IPS DF 6.9 (cell line): ENCODE measurements around the gene DNAAF5.
A peak's percentile ranks its signal among the peaks of the same experiment; 100 is the strongest.

Experiments used
- DNase-seq: peaks from one replicate; pipeline ENCODE4 v3.0.0-alpha.2; 2013; ENCODE audit warnings: low read depth, low spot score
- H3K27ac ChIP-seq: one replicate; pipeline ENCODE4 v1.5.1; 2013; ENCODE audit warnings: low read length, control low read depth
- H3K27me3 ChIP-seq: 2 replicates; pipeline ENCODE4 v1.6.1; 2013; ENCODE audit warnings: mild to moderate bottlenecking, low read length; ENCODE audit not compliant: control insufficient read depth, insufficient read depth
- H3K36me3 ChIP-seq: 2 replicates; pipeline ENCODE4 v1.6.1; 2013; ENCODE audit warnings: low read length; ENCODE audit not compliant: control insufficient read depth, insufficient read depth
- H3K4me1 ChIP-seq: 2 replicates; pipeline ENCODE4 v1.6.1; 2013; ENCODE audit warnings: low read length; ENCODE audit not compliant: control insufficient read depth, insufficient read depth
- H3K4me3 ChIP-seq: 2 replicates; pipeline ENCODE4 v1.5.1; 2013; ENCODE audit warnings: mild to moderate bottlenecking, low read length
- H3K9me3 ChIP-seq: 2 replicates; pipeline ENCODE4 v1.6.1; 2013; ENCODE audit warnings: low read length, inconsistent platforms; ENCODE audit not compliant: control insufficient read depth, insufficient read depth
- WGBS: extraction: QIAGEN DNeasy Blood & Tissue Kit; methylation state at CpG from one replicate; pipeline ENCODE4 v1.1.7; 2013; ENCODE audit warnings: mixed read lengths, missing lambda C conversion rate; ENCODE audit not compliant: insufficient read length, insufficient coverage; 5-methylcytosine and 5-hydroxymethylcytosine counted together

Gene DNAAF5

GRCh38 chr7:716636-717035 lies 9.9 kb upstream of the DNAAF5 start:
- WGBS: no CpG with 5 or more reads among the region's 11 CpGs
- H3K36me3 ChIP-seq: no peaks in the 10 kb centered on the region
- no peak for DNase-seq

GRCh38 chr7:721619-722248 lies 4.8 kb upstream of the DNAAF5 start:
- DNase-seq: no peak
- no CpG with 5 or more reads among the region's 5 CpGs for WGBS
- Histone ChIP-seq H3K4me3 (no peak overlapping the region), H3K9me3 (no peaks in the 10 kb centered on the region), H3K4me1 (no peaks in the 10 kb centered on the region), H3K36me3 (peaks cover 6% of the 10 kb centered on the region), H3K27me3 (no peaks in the 10 kb centered on the region), H3K27ac (no peak overlapping the region)

More at GRCh38 chr7:716636-717035, 9.9 kb upstream of the DNAAF5 start:
- Histone ChIP-seq H3K9me3 (no peaks in the 10 kb centered on the region), H3K27ac (no peak overlapping the region), H3K4me1 (peaks cover 3% of the 10 kb centered on the region; the same call in 1 of the 2 replicates), H3K27me3 (no peaks in the 10 kb centered on the region), H3K4me3 (no peak overlapping the region)

GRCh38 chr7:723541-723940 lies 3.0 kb upstream of the DNAAF5 start:
- Histone ChIP-seq H3K36me3 (peaks cover 6% of the 10 kb centered on the region), H3K4me1 (no peaks in the 10 kb centered on the region), H3K27ac (no peak overlapping the region), H3K9me3 (no peaks in the 10 kb centered on the region), H3K4me3 (no peak overlapping the region), H3K27me3 (no peaks in the 10 kb centered on the region)
- no peak for DNase-seq
- WGBS: no CpG with 5 or more reads among the region's 9 CpGs

GRCh38 chr7:724298-724697 lies 2.2 kb upstream of the DNAAF5 start:
- WGBS: no CpG with 5 or more reads among the region's 7 CpGs
- Histone ChIP-seq H3K27me3 (no peaks in the 10 kb centered on the region), H3K36me3 (peaks cover 6% of the 10 kb centered on the region), H3K27ac (no peak overlapping the region), H3K9me3 (no peaks in the 10 kb centered on the region), H3K4me1 (no peaks in the 10 kb centered on the region), H3K4me3 (no peak overlapping the region)
- DNase-seq: no peak

- no CpG with 5 or more reads among the region's 8 CpGs for WGBS
- Histone ChIP-seq H3K36me3 (peaks cover 9% of the 10 kb centered on the region), H3K4me3 (no peak overlapping the region; the same call in 1 of the 2 replicates), H3K27ac (no peak overlapping the region), H3K4me1 (no peaks in the 10 kb centered on the region), H3K27me3 (no peaks in the 10 kb centered on the region), H3K9me3 (no peaks in the 10 kb centered on the region)
- DNase-seq: no peak
Measured at GRCh38 chr7:725223-726005, 1.1 kb upstream of the DNAAF5 start.

GRCh38 chr7:726854-727103 lies 280 bp downstream of the DNAAF5 start:
- Histone ChIP-seq H3K9me3 (no peaks in the 10 kb centered on the region), H3K4me1 (no peaks in the 10 kb centered on the region), H3K36me3 (peaks cover 11% of the 10 kb centered on the region), H3K4me3 (peak overlapping the region; percentile 68), H3K27me3 (no peaks in the 10 kb centered on the region), H3K27ac (no peak overlapping the region)
- WGBS: no CpG with 5 or more reads among the region's 39 CpGs
- no peak for DNase-seq

- Histone ChIP-seq H3K27me3 (no peaks in the 10 kb centered on the region), H3K9me3 (no peaks in the 10 kb centered on the region), H3K4me3 (peak within 1 kb of the TSS; percentile 68), H3K27ac (no peak within 1 kb of the TSS), H3K4me1 (no peaks in the 10 kb centered on the region), H3K36me3 (peaks cover 11% of the 10 kb centered on the region)
- WGBS: no CpG with 5 or more reads among the region's 66 CpGs
- DNase-seq: no peak
Measured at GRCh38 chr7:727104-727805, 756 bp downstream of the DNAAF5 start, which contains the start of gene PRKAR1B. Gene PRKAR1B (minus strand): TSS chr7:727281. CDS start chr7:711505, 15,776 bp downstream.

GRCh38 chr7:727806-728460 lies 1.4 kb downstream of the DNAAF5 start:
- Histone ChIP-seq H3K36me3 (peaks cover 6% of the 10 kb centered on the region), H3K4me1 (no peaks in the 10 kb centered on the region), H3K27ac (no peak overlapping the region), H3K9me3 (no peaks in the 10 kb centered on the region), H3K4me3 (peak overlapping the region; percentile 68; the same call in 1 of the 2 replicates), H3K27me3 (no peaks in the 10 kb centered on the region)
- DNase-seq: no peak
- no CpG with 5 or more reads among the region's 21 CpGs for WGBS

- H3K4me3 ChIP-seq: no peak overlapping the region
- peaks cover 5% of the 10 kb centered on the region; the same call in 1 of the 2 replicates for H3K36me3 ChIP-seq
- DNase-seq: no peak
- H3K27me3 ChIP-seq: no peaks in the 10 kb centered on the region
- H3K27ac ChIP-seq: no peak overlapping the region
- no peaks in the 10 kb centered on the region for H3K4me1 ChIP-seq
- no peaks in the 10 kb centered on the region for H3K9me3 ChIP-seq
- WGBS: no CpG with 5 or more reads among the region's 9 CpGs
Measured at GRCh38 chr7:728602-729001, 2.1 kb downstream of the DNAAF5 start.
